Activated T-cell treated with anti-CD3 and anti-CD28 coated beads, Interleukin-2, amount 50 U/mL, for 24 hours (primary cell): ENCODE results near the gene LETM1.
"Not testable (repeated sequence)": the region's sequence is repeated elsewhere in the genome, so short reads cannot be mapped to it uniquely, and the experiment has no call there.

Experiments used
- DNase-seq: peaks from one replicate; pipeline ENCODE4 v3.0.0-alpha.2; 2020
- H3K27ac Mint-ChIP-seq: 2 replicates; pipeline ENCODE4 v1.8.0; 2020; ENCODE audit warnings: mild to moderate bottlenecking, mixed read lengths
- H3K27me3 Mint-ChIP-seq: 2 replicates; pipeline ENCODE4 v1.8.0; 2020; ENCODE audit warnings: mixed read lengths
- H3K36me3 Mint-ChIP-seq: 2 replicates; pipeline ENCODE4 v1.8.0; 2020; ENCODE audit warnings: low read depth, mixed read lengths
- H3K4me1 Mint-ChIP-seq: 2 replicates; pipeline ENCODE4 v1.8.0; 2020; ENCODE audit warnings: low read depth, mixed read lengths
- H3K4me3 Mint-ChIP-seq: 2 replicates; pipeline ENCODE4 v1.8.0; 2020; ENCODE audit warnings: mild to moderate bottlenecking, moderate library complexity, mixed read lengths
- H3K9me3 Mint-ChIP-seq: 2 replicates; pipeline ENCODE4 v1.8.0; 2020; ENCODE audit warnings: mixed read lengths

The LETM1 gene

GRCh38 chr4:1851160-1851559 is 4.8 kb downstream of the LETM1 start:
- H3K27ac Mint-ChIP-seq = no peak overlapping the region
- H3K4me3 Mint-ChIP-seq = no peak overlapping the region
- H3K36me3 Mint-ChIP-seq = peaks cover 56% of the 10 kb centered on the region
- no peaks in the 10 kb centered on the region for H3K9me3 Mint-ChIP-seq
- no peaks in the 10 kb centered on the region for H3K27me3 Mint-ChIP-seq
- no peak for DNase-seq
- peaks cover 40% of the 10 kb centered on the region for H3K4me1 Mint-ChIP-seq

- no peak for DNase-seq
- no peaks in the 10 kb centered on the region for H3K9me3 Mint-ChIP-seq
- H3K4me3 Mint-ChIP-seq = no peak overlapping the region
- no peaks in the 10 kb centered on the region for H3K27me3 Mint-ChIP-seq
- H3K36me3 Mint-ChIP-seq = peaks cover 60% of the 10 kb centered on the region
- H3K4me1 Mint-ChIP-seq = peaks cover 40% of the 10 kb centered on the region
- peak overlapping the region; percentile 52 for H3K27ac Mint-ChIP-seq
Observed at GRCh38 chr4:1850276-1850675, 5.7 kb downstream of the LETM1 start.

GRCh38 chr4:1846580-1846979 is 9.4 kb downstream of the LETM1 start:
- no peak for DNase-seq
- Mint-ChIP-seq H3K4me1 (peaks cover 20% of the 10 kb centered on the region), H3K27ac (no peak overlapping the region), H3K9me3 (no peaks in the 10 kb centered on the region), H3K4me3 (no peak overlapping the region), H3K27me3 (no peaks in the 10 kb centered on the region), H3K36me3 (peaks cover 68% of the 10 kb centered on the region)

- not testable (repeated sequence) for H3K4me1 Mint-ChIP-seq, H3K27me3 Mint-ChIP-seq, DNase-seq, H3K27ac Mint-ChIP-seq, H3K9me3 Mint-ChIP-seq, H3K4me3 Mint-ChIP-seq
- peaks cover 76% of the 10 kb centered on the region for H3K36me3 Mint-ChIP-seq
Observed at GRCh38 chr4:1844618-1845017, 11.3 kb downstream of the LETM1 start.

GRCh38 chr4:1843852-1844251 is 12.1 kb downstream of the LETM1 start:
- H3K36me3 Mint-ChIP-seq = peaks cover 83% of the 10 kb centered on the region

GRCh38 chr4:1842993-1843448 is 12.9 kb downstream of the LETM1 start:
- no peak for DNase-seq
- Mint-ChIP-seq H3K27ac (no peak overlapping the region), H3K4me1 (peaks cover 9% of the 10 kb centered on the region)

More at GRCh38 chr4:1843852-1844251, 12.1 kb downstream of the LETM1 start:
- Mint-ChIP-seq H3K4me1 (peaks cover 9% of the 10 kb centered on the region), H3K27me3 (no peaks in the 10 kb centered on the region), H3K4me3 (no peak overlapping the region), H3K27ac (no peak overlapping the region), H3K9me3 (no peaks in the 10 kb centered on the region)
- DNase-seq = no peak

GRCh38 chr4:1842339-1842895 is 13.5 kb downstream of the LETM1 start:
- Mint-ChIP-seq H3K4me1 (peaks cover 9% of the 10 kb centered on the region), H3K27me3 (no peaks in the 10 kb centered on the region), H3K27ac (no peak overlapping the region), H3K4me3 (no peak overlapping the region), H3K36me3 (peaks cover 88% of the 10 kb centered on the region), H3K9me3 (no peaks in the 10 kb centered on the region)
- no peak for DNase-seq

More at GRCh38 chr4:1842993-1843448, 12.9 kb downstream of the LETM1 start:
- Mint-ChIP-seq H3K27me3 (no peaks in the 10 kb centered on the region), H3K4me3 (no peak overlapping the region), H3K36me3 (peaks cover 86% of the 10 kb centered on the region), H3K9me3 (no peaks in the 10 kb centered on the region)

GRCh38 chr4:1841887-1842210 is 14.1 kb downstream of the LETM1 start:
- H3K27me3 Mint-ChIP-seq = no peaks in the 10 kb centered on the region
- H3K27ac Mint-ChIP-seq = peak overlapping the region; percentile 29
- H3K4me1 Mint-ChIP-seq = peaks cover 9% of the 10 kb centered on the region

GRCh38 chr4:1841201-1841886 is 14.6 kb downstream of the LETM1 start:
- Mint-ChIP-seq H3K27me3 (no peaks in the 10 kb centered on the region), H3K27ac (peak overlapping the region; percentile 29), H3K9me3 (no peaks in the 10 kb centered on the region), H3K4me1 (peaks cover 9% of the 10 kb centered on the region), H3K36me3 (peaks cover 88% of the 10 kb centered on the region), H3K4me3 (no peak overlapping the region)
- DNase-seq = no peak

More at GRCh38 chr4:1841887-1842210, 14.1 kb downstream of the LETM1 start:
- Mint-ChIP-seq H3K9me3 (no peaks in the 10 kb centered on the region), H3K36me3 (peaks cover 88% of the 10 kb centered on the region), H3K4me3 (no peak overlapping the region)
- no peak for DNase-seq

GRCh38 chr4:1839282-1839681 is 16.7 kb downstream of the LETM1 start:
- H3K27me3 Mint-ChIP-seq = no peaks in the 10 kb centered on the region
- DNase-seq = no peak
- H3K36me3 Mint-ChIP-seq = peaks cover 91% of the 10 kb centered on the region
- H3K4me1 Mint-ChIP-seq = peaks cover 9% of the 10 kb centered on the region
- no peaks in the 10 kb centered on the region for H3K9me3 Mint-ChIP-seq
- no peak overlapping the region for H3K4me3 Mint-ChIP-seq
- H3K27ac Mint-ChIP-seq = no peak overlapping the region

- Mint-ChIP-seq H3K4me1 (peaks cover 4% of the 10 kb centered on the region), H3K36me3 (peaks cover 90% of the 10 kb centered on the region), H3K27me3 (no peaks in the 10 kb centered on the region), H3K9me3 (no peaks in the 10 kb centered on the region), H3K27ac (no peak overlapping the region), H3K4me3 (no peak overlapping the region)
- DNase-seq = no peak
Observed at GRCh38 chr4:1837069-1837468, 18.9 kb downstream of the LETM1 start.

GRCh38 chr4:1836650-1837049 is 19.3 kb downstream of the LETM1 start:
- Mint-ChIP-seq H3K27me3 (no peaks in the 10 kb centered on the region), H3K4me1 (peaks cover 2% of the 10 kb centered on the region), H3K36me3 (peaks cover 90% of the 10 kb centered on the region), H3K9me3 (no peaks in the 10 kb centered on the region), H3K4me3 (no peak overlapping the region), H3K27ac (no peak overlapping the region)
- DNase-seq = no peak

- H3K4me3 Mint-ChIP-seq, H3K9me3 Mint-ChIP-seq, H3K27ac Mint-ChIP-seq, DNase-seq, H3K27me3 Mint-ChIP-seq, H3K4me1 Mint-ChIP-seq: not testable (repeated sequence)
- H3K36me3 Mint-ChIP-seq = peaks cover 90% of the 10 kb centered on the region
Observed at GRCh38 chr4:1835836-1836235, 20.1 kb downstream of the LETM1 start.

GRCh38 chr4:1834047-1834775 is 21.7 kb downstream of the LETM1 start:
- Mint-ChIP-seq H3K4me3 (no peak overlapping the region), H3K27me3 (no peaks in the 10 kb centered on the region), H3K4me1 (no peaks in the 10 kb centered on the region), H3K27ac (no peak overlapping the region), H3K9me3 (no peaks in the 10 kb centered on the region), H3K36me3 (peaks cover 91% of the 10 kb centered on the region)
- DNase-seq = no peak
